HG03175 (cell line): ENCODE data around the gene NACC1.
A peak's percentile ranks its signal among the peaks of the same experiment; 100 is the strongest.
"Not testable (repeated sequence)": the region's sequence is repeated elsewhere in the genome, so short reads cannot be mapped to it uniquely, and the experiment has no call there.

Source experiments
- ATAC-seq: cut with Tn5 transposase; IDR thresholded peaks from one replicate; pipeline ENCODE4 v1.9.1; 2021; ENCODE audit warnings: mild to moderate bottlenecking, moderate library complexity; ENCODE audit not compliant: unreplicated experiment

The NACC1 gene

DNA sequence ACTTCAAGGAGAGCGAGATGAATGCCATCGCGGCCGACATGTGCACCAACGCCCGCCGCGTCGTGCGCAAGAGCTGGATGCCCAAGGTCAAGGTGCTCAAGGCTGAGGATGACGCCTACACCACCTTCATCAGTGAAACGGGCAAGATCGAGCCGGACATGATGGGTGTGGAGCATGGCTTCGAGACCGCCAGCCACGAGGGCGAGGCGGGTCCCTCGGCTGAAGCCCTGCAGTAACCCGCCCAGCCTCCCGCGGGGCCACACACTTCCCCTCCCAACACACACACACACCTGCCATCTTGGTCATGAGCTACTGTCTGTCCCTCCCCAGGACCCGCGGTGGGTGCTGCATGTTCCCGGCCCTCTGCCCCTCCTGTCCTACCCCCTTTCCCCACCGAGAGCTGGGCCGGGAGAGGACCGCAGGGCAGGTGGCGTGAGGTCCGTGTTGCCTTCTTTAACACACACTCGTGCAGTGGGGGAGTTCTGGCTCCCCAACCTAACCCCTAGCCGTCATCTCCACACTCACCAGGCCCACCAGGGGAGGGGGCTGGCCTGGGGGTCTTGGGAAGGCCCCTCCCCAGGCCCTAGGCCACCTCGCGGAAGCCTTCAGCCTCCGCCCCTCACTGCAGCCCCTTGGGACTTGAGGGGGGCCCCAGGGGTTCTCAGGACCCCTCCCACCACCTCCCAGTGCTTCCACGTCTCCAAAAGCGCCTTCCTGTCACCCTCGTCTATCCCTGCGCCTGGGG is 20.3 kb downstream of the NACC1 start:
- ATAC-seq = no peak

- no peak for ATAC-seq
Measured at GRCh38 chr19:13138916-13139198, 20.8 kb downstream of the NACC1 start.

DNA sequence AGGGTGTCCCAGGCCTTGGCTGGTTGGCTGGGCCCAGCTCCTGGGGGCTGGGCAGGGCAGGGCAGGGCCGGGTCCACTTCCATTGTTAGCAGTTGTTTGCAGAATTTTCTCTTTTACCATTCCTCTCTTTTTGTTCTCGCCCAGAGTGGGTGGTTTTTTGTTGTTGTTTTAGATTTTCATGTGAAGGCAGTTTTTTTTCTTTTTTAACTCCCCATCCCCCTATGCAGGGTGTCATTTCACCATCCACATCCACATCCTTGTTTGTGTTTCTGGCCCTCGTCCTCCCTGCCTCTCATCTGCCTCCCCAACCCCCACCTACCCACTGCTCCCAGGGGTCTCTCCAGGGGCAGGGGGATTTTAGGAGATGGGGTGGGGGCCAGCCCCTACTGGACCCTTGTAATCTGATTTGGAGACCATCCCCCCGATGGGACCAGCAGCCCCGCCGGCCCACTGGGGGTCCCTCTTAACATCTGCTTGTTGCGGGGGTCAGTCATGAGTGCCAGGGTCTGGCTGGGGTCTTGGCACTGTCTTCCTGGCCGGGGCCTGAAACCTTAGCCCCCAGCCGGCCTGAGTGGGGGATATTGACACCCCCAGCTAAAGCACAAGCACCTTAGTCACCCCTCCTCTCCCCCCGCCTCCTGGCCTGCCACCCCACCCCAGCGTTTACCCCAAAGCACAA is 21.7 kb downstream of the NACC1 start:
- no peak for ATAC-seq

GRCh38 chr19:13146763-13147563 is 28.9 kb downstream of the NACC1 start:
- no peak for ATAC-seq

DNA sequence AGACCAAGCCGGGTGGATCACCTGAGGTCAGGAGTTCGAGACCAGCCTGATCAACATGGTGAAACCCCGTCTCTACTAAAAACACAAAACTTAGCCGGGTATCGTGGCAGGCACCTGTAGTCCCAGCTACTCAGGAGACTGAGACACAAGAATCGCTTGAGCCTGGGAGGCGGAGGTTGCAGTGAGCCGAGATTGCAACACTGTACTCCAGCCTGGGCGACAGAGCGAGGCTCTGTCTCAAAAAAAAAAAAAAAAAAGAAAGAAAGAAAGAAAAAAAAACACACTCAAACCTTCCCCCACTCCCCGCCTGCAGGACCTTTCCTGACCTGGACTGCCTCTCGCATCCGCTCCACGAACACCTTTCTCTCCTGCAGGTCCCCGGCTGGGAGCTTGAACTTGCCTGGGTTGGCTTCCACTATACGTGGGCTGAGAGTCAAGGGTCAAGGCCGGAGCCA is 31.1 kb downstream of the NACC1 start:
- not testable (repeated sequence) for ATAC-seq

GRCh38 chr19:13149628-13150186 is 31.6 kb downstream of the NACC1 start:
- ATAC-seq = no peak

- peak; percentile 41 for ATAC-seq
Measured at GRCh38 chr19:13150187-13150930, 32.3 kb downstream of the NACC1 start, which contains the start of the genes IER2 and STX10. Gene IER2 (plus strand): TSS chr19:13150411. CDS start chr19:13153187, 2,776 bp downstream. Gene STX10 (minus strand): TSS chr19:13150375. CDS start chr19:13150173, 202 bp downstream.

- no peak for ATAC-seq
Measured at GRCh38 chr19:13150931-13151604, 33.0 kb downstream of the NACC1 start.

- ATAC-seq = peak; percentile 40
Measured at GRCh38 chr19:13151605-13152355, 33.7 kb downstream of the NACC1 start.

GRCh38 chr19:13152356-13152973 is 34.4 kb downstream of the NACC1 start:
- ATAC-seq = no peak

- ATAC-seq = peak; percentile 27
Measured at GRCh38 chr19:13152974-13153568, 35.0 kb downstream of the NACC1 start.

DNA sequence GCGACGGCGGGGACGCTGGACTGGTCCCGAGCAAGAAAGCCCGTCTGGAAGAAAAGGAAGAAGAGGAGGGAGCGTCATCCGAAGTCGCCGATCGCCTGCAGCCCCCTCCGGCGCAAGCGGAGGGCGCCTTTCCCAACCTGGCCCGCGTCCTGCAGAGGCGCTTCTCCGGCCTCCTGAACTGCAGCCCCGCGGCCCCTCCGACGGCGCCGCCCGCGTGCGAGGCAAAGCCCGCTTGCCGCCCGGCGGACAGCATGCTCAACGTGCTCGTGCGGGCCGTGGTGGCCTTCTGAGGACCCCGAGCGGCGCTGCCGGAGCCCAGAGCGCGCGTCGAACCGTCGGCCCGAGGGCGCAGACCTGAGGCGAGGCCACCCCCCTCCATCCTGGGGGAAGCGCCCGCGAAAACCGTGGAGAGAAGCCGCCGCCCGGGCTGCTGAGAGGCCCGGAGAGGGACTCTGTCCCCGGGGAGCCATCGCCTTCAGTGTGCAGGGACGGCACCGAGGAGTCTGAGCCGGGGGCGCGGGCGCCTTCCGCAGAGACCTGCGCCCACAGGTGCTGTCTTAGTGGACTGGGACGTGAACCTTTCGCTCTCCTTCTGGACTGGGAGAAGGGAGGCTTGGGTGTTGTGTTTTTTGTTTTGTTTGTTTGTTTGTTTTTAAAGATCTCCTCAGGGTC is 35.6 kb downstream of the NACC1 start:
- no peak for ATAC-seq

- ATAC-seq = no peak
Measured at GRCh38 chr19:13154241-13154778, 36.2 kb downstream of the NACC1 start.

DNA sequence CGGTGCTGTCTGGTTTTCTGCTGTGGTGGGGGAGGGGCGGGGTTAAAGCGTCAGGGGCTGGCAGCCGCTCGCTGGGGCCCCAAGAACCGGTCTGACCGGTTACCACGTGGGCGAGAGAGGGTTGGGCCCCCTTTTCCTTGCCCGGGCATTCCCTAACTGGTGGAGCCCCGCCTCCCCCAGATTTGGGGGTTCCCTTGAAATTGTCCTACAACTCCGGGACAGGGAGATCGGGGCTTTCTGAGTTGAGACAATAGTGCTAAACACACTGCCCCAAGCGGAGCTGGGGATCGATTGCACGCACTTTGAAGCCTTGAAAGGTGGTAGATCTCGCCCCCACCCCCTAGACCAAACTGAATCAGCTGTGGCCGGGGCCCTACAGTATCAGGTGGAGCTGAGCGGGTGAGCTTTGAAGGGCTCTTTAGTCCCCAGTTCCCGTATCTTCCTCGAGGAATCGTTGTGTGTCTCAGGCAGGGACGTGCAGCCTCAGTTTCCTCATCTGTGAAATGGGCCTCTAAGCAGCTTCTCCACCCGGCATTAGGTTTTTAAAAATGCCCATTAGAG is 36.9 kb downstream of the NACC1 start:
- no peak for ATAC-seq

DNA sequence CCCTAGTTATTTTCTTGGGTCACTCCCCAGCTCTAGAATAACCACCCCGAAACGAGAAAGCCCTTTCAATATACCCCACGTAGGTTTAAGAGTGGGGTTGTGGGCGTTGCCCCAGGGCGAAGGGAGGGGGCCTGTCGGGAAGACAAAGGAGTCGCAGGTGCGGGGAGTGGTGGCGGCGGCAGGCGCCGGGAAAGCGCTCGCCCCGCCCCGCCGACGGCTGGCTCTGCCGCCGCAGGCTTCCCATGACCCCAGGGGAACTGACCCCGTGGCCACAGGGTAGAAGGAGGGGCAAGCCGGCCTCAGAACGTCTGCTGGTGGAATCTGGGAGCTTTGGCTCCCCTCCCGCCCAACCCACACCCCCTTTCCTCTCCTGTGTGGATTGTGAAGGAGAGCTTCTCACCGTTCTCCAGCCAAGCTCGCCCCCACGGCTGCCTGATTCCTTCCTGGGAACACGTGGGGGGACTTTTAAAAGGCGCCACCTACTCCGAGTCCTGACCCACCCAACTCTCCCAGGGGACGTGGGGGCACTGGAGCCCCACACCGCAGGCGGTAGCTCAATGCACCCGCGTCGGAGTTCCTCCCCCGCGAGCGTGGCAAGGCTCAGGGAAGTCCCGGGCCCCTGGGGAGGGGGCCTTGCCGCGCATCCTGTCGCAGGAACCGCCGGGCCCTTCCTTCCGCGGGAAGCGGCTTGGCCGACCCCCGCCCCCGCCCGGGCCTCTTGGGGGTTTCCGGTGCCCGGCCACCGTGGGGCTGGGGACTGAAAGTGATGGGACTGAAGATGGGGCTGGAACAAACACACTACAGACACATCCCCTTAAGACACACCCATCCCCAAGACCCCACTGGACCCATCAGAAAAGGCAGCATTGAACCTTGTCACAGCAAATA is 37.7 kb downstream of the NACC1 start:
- no peak for ATAC-seq

DNA sequence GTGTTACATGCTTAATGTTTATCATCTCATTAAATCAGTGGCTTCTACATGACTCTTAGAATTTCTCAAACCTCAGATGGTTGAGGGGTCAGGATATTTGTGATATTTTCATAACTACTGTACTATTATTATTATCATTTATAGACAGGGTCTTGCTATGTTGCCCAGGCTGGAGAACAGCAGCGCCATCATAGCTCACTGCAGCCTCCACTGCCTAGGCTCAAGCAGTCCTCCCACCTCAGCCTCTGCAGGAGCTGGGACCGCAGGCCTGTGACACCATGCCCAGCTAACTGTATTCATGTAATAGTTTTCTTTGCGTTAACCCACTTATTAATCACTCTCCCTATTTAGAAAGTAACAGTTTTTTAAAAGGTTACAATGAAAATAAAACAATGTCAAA is 41.6 kb downstream of the NACC1 start:
- no peak for ATAC-seq
